GM21825 (cell line): Measurements from ENCODE around the gene WDR76.

Source experiments
- ATAC-seq: cut with Tn5 transposase; IDR thresholded peaks from one replicate; pipeline ENCODE4 v1.9.1; 2021; ENCODE audit warnings: mild to moderate bottlenecking, moderate library complexity; ENCODE audit not compliant: unreplicated experiment

WDR76 gene

DNA sequence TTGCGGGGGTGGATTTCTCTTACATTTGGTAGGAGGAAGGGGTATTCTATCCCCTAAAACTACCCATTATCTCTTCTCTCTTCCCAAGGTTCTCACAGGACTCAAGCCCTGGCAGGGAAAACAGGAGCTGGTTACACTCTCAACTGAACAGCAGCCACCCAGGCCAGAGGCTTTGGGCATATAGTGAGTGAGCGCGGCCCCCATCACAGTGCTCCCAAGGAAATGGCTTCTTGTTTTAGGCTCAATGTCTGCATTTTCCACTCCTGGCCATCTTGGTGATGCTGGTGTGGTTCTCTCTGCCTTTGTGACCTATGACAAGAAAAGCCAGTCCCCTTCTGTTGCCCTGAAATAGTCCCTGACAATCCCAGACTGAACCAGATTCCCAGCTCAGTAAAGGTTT, 50.1 kb downstream of the WDR76 start:
- ATAC-seq, result no peak

GRCh38 chr15:43877371-43877770, 50.6 kb downstream of the WDR76 start:
- ATAC-seq, result no peak

DNA sequence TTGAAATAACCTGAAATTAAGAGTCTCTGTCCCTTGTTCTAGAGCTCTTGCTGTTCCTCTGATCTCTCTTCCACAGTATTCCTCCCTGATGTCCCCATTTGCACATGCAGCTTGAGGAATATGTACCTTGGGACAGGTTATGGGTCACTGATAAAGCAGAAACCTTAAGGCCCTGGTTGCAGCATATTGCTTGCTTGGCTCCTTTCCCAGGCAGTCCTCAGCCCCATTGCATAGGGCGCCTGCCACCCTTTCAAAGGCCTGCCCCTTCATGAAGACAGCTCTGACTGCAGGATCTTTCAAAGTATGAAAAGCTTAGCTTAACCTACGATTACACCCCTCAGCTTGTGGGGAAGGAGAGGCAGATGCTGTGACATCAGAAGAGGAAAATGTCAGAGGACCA, 51.6 kb downstream of the WDR76 start:
- ATAC-seq, result no peak

DNA sequence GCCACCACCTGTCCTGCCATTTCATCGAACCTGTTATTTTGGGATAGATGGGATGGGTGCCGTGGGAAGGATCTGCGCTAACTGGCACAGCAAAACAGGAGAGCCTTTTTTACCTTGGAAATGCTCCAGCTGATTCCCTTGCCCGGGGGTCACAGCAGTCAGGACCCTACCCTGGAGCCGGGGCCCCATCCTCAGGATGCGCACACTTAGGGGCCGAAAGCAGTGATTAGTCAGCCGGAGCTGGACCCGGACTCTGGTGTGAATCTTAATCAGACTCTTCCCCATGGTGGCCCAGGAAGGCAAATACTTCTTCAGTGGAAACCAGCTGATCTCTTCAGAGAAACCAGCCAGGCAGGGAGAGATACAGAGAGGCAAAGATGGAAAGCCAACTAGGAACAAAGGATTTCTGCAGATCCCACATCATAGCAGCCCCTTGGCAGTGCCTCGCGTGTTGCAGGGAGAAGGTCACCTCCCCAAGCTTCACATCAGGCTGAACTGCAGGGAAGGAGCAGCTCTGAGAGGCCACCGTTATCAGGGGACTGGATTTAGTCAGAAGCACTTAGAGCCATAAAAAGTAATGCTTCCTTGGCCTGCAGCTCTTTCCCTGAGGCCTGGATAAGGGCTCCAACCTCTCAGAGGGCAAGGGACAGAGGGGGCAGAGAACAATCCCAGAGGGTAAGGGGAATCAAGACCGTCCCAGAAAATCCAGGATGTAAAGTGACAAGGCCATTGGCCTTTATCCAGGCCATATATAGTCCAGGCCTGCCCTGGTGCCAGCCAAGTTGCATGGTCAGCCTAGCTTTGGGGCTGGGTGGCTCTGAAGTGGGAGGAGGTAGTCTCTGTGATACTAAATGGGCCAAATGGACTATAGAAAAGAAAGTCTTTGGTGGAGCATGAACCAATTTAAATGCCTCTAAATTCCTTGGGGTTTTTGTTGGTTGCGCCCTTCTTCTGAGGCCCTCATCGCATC, 52.9 kb downstream of the WDR76 start:
- no peak for ATAC-seq

- ATAC-seq, result no peak
Measured at GRCh38 chr15:43880406-43881194, 53.8 kb downstream of the WDR76 start.

DNA sequence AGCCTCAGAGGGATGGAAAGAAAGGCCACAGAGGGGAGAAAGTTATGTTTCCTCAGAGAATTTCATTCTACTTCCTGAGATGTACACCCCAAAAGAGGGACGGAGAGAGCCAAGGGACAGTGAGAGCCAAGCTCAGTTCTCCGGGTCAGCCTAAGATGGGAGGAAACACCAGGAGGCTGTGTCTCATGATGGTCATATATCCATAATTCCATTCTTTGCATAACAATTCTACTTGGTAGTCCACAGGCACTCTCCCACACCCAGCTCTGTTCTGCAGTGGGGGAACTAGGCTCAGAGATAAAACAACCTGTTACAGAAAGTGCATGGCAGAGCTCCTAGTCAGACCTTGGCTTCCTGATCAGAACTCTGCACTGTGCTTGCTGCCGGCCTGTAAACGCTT, 54.4 kb downstream of the WDR76 start:
- no peak for ATAC-seq

DNA sequence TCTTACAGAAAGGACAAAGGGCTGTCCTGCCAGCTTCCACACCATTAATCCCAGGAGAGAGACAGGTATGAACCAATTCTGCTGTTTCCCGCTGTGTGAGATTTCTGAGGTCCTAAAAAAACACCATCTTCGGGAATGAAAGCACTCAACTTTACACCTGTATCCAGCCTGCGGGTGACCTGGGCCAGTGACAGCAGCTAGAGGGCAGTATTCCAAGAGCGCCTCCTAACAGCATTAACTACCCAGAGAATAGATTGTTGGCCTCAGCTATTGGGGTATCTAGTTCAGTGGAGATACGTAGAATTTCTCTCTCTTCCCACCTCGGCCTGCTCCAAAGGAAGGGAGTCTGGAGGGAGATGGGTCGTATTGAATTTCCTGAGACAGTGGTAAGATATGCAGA, 55.1 kb downstream of the WDR76 start:
- no peak for ATAC-seq

GRCh38 chr15:43883571-43883970, 56.8 kb downstream of the WDR76 start:
- no peak for ATAC-seq

DNA sequence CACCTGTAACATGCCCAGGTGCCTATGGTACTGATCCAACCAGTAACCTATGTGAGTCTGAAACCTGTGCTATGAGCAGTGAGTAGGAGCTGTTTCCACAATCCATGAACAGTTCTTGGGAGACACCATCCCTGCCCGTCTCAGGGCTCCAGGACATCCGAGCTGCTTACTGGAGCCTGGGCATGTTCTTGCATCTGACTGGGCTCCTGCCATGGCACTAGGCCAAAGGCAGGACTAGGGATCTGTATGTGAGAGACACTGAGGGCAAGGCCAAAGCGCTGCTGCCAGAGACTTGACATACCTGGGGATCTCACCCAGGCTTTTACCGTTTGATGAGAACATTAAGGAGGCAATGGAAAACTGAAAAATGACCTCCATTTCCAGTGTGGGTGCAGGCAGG, 59.8 kb downstream of the WDR76 start:
- ATAC-seq, result no peak

GRCh38 chr15:43887901-43888300, 61.1 kb downstream of the WDR76 start:
- no peak for ATAC-seq

GRCh38 chr15:43889042-43889441, 62.2 kb downstream of the WDR76 start:
- no peak for ATAC-seq

GRCh38 chr15:43893956-43894355, 67.2 kb downstream of the WDR76 start:
- ATAC-seq, result no peak

- no peak for ATAC-seq
Measured at GRCh38 chr15:43895586-43895985, 68.8 kb downstream of the WDR76 start.

- ATAC-seq, result no peak
Measured at GRCh38 chr15:43896543-43896942, 69.7 kb downstream of the WDR76 start.

DNA sequence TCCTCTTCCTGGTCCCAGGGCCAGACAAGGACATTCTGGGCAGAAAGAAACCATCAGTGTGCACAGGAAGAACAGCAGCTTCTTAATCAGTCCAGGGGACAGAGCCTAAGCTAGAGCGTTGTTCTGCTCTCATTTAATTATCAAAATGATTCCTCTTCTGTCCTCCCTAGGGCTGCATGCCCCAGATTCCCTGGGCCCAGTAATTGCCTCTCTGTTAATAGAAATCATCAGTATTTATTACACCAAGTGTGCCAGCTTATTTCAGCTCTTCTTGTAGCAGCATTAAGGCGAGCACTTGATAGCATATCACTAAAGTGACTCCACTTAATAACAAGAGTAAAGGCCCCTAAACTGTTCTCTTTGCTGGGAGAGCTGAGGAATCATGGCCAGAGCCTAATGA, 72.1 kb downstream of the WDR76 start:
- no peak for ATAC-seq

DNA sequence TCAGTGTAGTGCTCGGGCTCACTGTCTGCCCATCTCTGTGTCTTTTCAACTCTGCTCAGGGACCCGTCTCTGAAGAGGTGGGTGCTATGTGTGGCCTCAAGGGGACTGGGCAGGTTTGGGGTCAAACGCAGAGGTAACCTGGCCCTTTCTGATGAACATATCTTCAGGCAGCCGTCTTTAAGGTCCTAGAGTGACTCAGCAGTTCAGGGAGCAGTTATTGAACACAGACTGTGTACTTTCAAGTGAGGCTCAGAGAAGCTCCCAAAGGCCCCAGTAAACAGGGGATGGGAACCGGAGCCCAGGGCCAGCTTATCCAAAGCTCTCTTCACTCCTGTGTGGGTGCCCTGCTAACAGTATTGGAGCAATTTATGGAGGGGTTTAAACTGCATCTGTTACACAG, 73.1 kb downstream of the WDR76 start:
- no peak for ATAC-seq

DNA sequence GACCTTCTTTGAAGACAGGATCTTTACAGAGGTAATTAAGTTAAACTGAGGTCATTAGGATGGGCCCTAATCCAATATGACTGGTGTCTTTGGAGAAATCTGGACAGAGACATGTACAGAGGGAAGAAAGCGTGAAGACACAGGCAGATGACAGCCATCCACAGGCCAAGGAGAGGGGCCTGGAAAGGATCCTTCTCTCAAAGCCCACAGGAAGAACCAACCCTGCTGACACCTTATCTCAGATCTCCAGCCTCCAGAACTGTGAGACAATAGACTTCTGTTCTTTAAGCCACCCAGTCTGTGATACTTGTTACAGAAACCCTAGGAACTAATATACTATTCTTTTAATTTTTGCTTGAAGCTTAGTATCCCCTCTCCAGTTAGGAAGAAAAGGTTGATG, 74.2 kb downstream of the WDR76 start:
- ATAC-seq, result no peak

DNA sequence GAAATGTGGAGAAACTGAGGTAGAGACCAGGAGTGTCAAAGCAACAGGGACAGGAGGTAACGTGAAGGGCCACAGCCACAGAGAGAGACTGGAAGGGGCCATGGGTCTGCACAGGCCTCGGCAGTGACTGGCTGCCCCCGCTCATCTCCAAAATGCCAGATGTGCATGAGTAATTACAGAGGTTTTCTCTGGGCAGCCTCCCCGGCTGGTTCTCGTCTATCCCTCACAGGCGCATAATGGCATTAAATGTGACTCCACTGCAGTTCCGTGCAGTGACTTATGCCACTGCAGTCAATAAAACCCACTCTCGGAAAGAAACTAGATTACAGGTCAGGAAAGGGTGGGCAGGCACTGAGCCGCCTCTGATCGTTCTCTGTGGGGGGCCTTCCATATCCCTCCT, 74.7 kb downstream of the WDR76 start:
- ATAC-seq, result no peak

- ATAC-seq, result no peak
Measured at GRCh38 chr15:43903864-43904290, 77.1 kb downstream of the WDR76 start.

DNA sequence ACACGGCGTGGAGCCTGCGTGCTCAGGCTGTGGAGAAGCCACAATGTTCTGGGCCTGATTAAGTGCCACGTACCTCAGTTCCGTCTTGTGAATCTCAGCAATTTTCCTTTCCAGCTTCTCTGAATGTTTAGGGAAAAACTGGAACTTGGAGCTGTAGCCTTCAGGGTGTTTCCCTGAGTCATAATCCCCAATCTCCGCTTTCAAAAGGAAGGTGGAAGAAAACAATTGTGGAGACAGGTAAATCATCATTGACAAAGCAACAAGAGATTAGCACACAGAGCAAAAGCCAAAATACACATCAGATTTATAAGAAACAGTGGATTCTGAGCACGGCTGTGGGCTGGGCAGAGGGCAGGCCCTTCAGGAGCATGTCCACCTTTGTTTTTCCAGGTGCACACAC, 79.0 kb downstream of the WDR76 start:
- no peak for ATAC-seq

DNA sequence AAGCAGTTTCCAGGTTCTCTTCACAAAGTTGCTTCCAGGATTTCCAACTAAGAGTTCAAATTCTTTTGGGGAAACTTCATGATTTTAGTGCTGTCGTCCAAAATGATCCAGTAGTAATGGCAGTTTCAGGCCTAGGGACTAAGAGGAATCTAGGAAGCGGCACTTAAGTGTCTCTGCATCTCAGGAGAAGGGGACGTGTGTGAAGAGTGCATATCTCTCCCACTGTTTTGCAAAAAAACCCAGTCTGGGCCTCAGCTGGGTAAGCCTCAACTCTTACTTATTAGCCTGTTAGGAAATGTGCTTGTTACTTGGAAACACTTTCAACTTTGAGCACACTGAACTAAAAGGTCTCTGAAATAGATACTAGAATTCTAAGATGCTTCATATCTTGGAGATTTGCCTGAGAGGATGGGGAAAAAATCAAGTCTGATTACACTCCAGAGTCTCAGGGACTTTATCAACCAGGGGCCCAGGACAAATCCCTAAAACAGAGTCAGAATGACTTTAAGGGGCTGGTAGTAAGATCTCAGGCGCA, 81.8 kb downstream of the WDR76 start:
- ATAC-seq, result no peak
